Measurements from ENCODE around the gene FAAP20. TPM values are rescaled to one million over a fixed set of nuclear protein-coding genes. Genes with fewer than 3 reads are reported as not detected.

FAAP20 gene
- total and polyA plus RNA-seq, 2 donors (not counting 3 experiments of a cell fraction or from before 2014, with no cell fraction given) = 31.5 to 62.6 TPM

GRCh38 chr1:2155147-2155598, 39.4 kb downstream of the FAAP20 start:
- Histone ChIP-seq H4K20me1 (replicated peaks; ENCODE audit: control insufficient read depth, extremely low read depth, insufficient read depth, low read length) (no peaks in the 10 kb centered on the region), H3K9me1 (replicated peaks; ENCODE audit: control insufficient read depth, extremely low read depth, insufficient read depth, low read length) (no peaks in the 10 kb centered on the region), H2AFZ (ENCODE audit: low read depth, low read length) (no peak overlapping the region), H3K79me2 (ENCODE audit: control insufficient read depth, insufficient read depth, low read length) (no peaks in the 10 kb centered on the region), H3K9ac (replicated peaks; ENCODE audit: extremely low read depth, insufficient read depth, low read length) (no peak overlapping the region), H3K27me3 (ENCODE audit: control insufficient read depth in 2 of 2, insufficient read depth in 2 of 2, low read length in 2 of 2) (no peaks in the 10 kb centered on the region), H3K36me3 (ENCODE audit: control insufficient read depth in 2 of 2, extremely low read depth in 1 of 2, insufficient read depth in 2 of 2, low read length in 2 of 2) (no peaks in the 10 kb centered on the region), H3K27ac (ENCODE audit: insufficient read depth, low read depth, low read length) (no peak overlapping the region), H3K4me3 (replicated peaks in 1 of 3; ENCODE audit: insufficient read depth in 1 of 3, low read depth in 1 of 3, low read length in 3 of 3) (no peak overlapping the region), H3K9me3 (replicated peaks; ENCODE audit: control insufficient read depth, insufficient read depth, low read length) (no peaks in the 10 kb centered on the region), H3K4me1 (ENCODE audit: control insufficient read depth, extremely low read depth, insufficient read depth, low read length) (no peaks in the 10 kb centered on the region), H3K4me2 (ENCODE audit: insufficient read depth, low read length) (no peak overlapping the region)
- FAIRE-seq (no peak), DNase-seq (ENCODE audit: low read depth, low spot score) (no peak)
- dilution Hi-C loops (cut with MboI; ENCODE audit: extremely low pct_ligation_motif_present, low sequenced_read_pairs) = no loop called here
- BruUV-seq (replicated peaks) = no TSS peak
- intact Hi-C loops (cut with micrococcal nuclease) = no loop called here
- POLR2A ChIA-PET = no interaction called here
- CTCF ChIA-PET = interaction anchor here (1.2 to 1.3 kb wide), 2 partner anchors 15 to 19 kb away, joined by 4 to 5 read pairs; no protein-coding TSS in a partner anchor
- TF ChIP-seq GATA2 (IDR thresholded peaks at IDR 0.05; ENCODE audit: insufficient read depth, insufficient read length, low read depth, low read length) = no peak
- no peak for TF ChIP-seq EZH2 (IDR thresholded peaks at IDR 0.05; ENCODE audit: borderline replicate concordance, low read depth, low read length, severe bottlenecking)
- TF ChIP-seq POLR2AphosphoS5 (IDR thresholded peaks at IDR 0.05; ENCODE audit: insufficient read depth, low read depth, low read length) = no peak
- no peak for TF ChIP-seq MYC (IDR thresholded peaks at IDR 0.05; ENCODE audit: low read depth, low read length)
- TF ChIP-seq JUN (IDR thresholded peaks at IDR 0.05; ENCODE audit: borderline replicate concordance, insufficient read depth, insufficient read length, low read depth) = no peak
- no peak for TF ChIP-seq FOS (IDR thresholded peaks at IDR 0.05; ENCODE audit: borderline replicate concordance, insufficient read depth, low read length)
- TF ChIP-seq POLR2A (IDR thresholded peaks at IDR 0.05; ENCODE audit: low read depth, low read length) = no peak
- TF ChIP-seq MAX (IDR thresholded peaks at IDR 0.05; ENCODE audit: insufficient read depth, insufficient read length) = no peak
- no peak for TF ChIP-seq CTCF (IDR thresholded peaks at IDR 0.05; ENCODE audit: extremely low read depth in 1 of 2, insufficient read depth in 1 of 2, low read depth in 1 of 2, low read length in 2 of 2)
